Dedifferentiated amniotic fluid mesenchymal stem cell (primary cell): ENCODE results near the gene PIP4K2C.
"Not testable (repeated sequence)": the region's sequence is repeated elsewhere in the genome, so short reads cannot be mapped to it uniquely, and the experiment has no call there.

Source experiments
- DNase-seq: peaks from one replicate; pipeline ENCODE4 v3.0.0-alpha.2; 2016; ENCODE audit errors: extremely low spot score

PIP4K2C gene

DNA sequence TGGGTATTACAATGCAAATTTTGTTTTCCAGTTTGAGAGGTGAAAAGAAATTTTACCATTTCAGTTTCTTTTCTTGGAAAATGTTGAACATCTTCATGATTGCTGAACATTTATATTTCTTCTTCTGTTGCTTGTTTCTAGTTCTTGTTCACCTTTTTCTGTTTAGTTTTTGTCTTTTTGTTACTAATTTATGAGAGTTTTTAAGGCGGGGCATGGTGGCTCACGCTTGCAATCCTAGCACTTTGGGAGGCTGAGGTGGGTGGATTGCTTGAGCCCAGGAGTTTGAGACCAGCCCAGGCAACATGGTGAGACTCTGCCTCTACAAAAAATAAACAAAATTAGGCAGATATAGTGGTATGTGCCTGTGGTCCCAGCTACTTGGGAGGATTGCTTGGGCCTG lies 30.5 kb upstream of the PIP4K2C start:
- DNase-seq, result no peak

DNA sequence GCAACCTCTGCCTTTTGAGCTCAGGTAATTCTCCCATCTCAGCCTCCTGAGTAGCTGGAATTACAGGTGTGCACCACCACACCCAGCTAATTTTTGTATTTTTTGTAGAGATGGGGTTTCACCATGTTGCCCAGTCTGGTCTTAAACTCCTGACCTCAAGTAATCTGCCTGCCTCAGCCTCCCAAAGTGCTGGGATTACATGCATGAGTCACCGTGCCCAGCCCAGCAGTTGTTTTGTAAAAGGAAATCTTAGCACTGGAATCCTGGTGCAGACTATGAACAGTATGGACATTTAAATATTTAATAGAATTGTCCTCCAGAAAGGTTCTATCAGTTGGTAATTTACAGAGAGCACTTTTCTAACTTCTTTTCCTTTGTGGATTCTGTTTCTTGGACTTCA lies 29.9 kb upstream of the PIP4K2C start:
- DNase-seq, result not testable (repeated sequence)

- no peak for DNase-seq
Observed at GRCh38 chr12:57563358-57563757, 27.6 kb upstream of the PIP4K2C start.

- DNase-seq, result no peak
Observed at GRCh38 chr12:57564178-57564740, 26.7 kb upstream of the PIP4K2C start.

DNA sequence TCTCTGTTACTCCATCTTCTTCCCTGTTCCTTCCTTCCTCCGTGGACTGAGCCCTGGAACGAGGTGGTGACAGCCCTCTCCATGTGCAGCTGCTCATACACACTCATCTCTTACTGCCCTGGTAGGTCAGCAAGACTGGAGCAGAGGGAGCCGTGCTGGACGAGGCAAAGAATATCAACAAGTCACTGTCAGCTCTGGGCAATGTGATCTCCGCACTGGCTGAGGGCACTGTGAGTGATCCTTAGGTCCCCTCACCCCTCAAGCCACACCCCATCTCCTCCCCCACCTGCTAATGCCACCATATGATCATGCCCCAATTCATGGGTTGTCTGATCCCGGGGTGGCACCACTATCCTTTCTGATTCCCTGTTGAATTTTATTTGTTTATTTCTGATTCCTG lies 22.2 kb upstream of the PIP4K2C start:
- DNase-seq, result no peak

- no peak for DNase-seq
Observed at GRCh38 chr12:57569858-57570257, 21.1 kb upstream of the PIP4K2C start.

DNA sequence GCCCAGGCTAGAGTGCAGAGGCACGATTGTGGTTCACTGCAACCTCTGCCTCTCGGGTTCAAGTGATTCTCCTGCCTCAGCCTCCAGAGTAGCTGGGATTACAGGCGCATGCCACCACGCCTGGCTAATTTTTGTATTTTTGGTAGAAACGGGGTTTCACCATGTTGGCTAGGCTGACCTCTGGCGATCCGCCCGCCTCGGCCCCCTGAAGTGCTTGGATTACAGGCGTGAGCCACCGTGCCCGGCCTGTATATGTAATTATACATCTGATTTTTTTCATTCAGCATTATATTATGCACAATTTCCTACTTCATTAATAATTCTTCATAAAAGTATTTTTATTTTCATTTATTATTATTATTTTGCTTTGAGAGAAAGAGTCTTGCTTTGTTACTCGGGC lies 20.6 kb upstream of the PIP4K2C start:
- DNase-seq, result not testable (repeated sequence)

GRCh38 chr12:57571926-57572762 lies 18.8 kb upstream of the PIP4K2C start:
- no peak for DNase-seq

DNA sequence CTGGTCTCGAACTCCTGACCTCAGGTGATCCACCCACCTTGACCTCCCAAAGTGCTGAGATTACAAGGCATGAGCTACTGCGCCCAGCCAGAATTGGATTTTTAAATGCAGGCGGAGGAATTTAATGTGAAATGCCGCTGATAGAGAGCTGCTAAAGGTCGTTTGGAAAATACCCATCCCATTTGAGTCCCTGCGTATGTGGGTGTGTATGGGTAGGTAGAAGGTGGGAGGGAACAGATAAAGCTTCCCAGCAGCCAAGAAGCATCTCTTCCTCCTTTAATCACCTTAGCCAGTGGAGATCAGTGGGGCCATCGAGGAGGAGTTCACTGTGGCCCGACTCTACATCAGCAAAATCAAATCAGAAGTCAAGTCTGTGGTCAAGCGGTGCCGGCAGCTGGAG lies 16.2 kb upstream of the PIP4K2C start:
- DNase-seq, result no peak

- no peak for DNase-seq
Observed at GRCh38 chr12:57575771-57576612, 15.0 kb upstream of the PIP4K2C start.

- no peak for DNase-seq
Observed at GRCh38 chr12:57576613-57577160, 14.3 kb upstream of the PIP4K2C start.

DNA sequence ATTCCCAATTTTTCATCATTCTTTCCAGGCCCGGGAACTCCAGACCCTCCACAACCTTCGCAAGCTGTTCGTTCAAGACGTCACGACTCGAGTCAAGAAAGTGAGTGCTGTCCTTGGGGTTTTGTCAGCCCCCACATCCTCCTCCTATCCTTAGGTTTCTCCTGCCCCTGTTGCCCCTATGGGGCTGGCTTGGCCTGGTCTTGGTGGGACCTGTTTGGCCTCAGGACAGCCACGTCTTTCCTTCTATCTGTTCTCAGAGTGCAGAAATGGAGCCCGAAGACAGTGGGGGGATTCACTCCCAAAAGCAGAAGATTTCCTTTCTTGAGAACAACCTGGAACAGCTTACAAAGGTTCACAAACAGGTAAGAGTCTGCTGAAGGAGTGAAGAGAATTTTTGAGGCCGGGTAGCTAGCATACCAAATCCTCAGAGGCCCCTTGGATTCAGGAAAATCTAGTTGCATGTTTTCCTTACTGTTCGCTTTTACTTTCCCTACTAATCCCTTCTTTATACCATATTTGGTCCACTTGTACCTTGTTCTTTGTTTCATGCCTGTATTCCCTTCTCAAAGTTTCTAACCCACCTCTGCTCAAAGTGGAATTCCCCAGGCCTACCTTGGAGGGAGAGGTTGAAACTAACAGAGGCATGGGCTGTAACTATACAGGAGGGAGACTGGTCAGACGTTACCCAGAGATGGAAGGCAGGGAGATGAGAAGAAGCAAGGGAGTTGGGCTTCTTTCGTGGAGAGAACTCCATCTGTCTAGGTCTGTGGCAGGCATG lies 12.8 kb upstream of the PIP4K2C start:
- no peak for DNase-seq

- DNase-seq, result no peak
Observed at GRCh38 chr12:57579011-57579410, 12.0 kb upstream of the PIP4K2C start.

GRCh38 chr12:57579677-57580465 lies 11.1 kb upstream of the PIP4K2C start:
- no peak for DNase-seq

DNA sequence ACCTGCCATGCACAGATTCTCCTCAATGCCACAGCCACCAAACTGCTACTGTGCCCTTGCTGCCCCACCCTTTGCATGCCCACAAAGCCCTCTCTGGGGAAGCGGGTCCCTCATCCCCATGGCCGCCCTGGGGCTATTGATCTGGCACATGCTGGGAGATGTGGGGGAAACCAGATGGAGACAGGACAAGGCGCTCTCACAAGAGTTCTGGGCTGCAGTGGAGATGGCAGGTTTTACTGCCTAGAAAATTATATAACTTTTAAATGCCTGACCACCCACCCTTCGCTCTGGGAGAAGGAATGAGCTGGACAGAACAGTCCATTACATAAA lies 10.6 kb upstream of the PIP4K2C start:
- DNase-seq, result no peak

- DNase-seq, result no peak
Observed at GRCh38 chr12:57581802-57582201, 9.2 kb upstream of the PIP4K2C start.

DNA sequence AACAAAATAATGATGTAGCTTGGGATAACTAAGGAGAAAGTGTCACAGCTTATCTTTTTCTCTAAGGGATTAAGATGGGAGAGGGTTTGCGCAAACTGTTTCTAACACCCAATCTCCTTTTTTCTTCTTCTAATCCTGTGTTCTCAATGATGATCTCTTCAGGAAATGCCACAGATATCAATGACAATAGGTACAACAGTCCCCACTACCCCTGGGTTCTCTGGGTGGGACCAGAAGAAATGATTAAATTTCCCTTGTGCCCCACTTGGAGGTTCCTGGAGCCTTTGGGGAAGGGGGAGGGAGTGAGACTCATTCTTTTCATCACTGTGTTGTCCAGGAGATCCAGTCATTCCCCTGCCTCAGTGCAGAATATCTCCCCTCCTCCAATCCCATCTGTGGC lies 8.6 kb upstream of the PIP4K2C start:
- DNase-seq, result no peak

GRCh38 chr12:57583008-57583831 lies 7.8 kb upstream of the PIP4K2C start:
- DNase-seq, result peak; percentile 81

- no peak for DNase-seq
Observed at GRCh38 chr12:57584050-57584449, 6.9 kb upstream of the PIP4K2C start.

- DNase-seq, result no peak
Observed at GRCh38 chr12:57584690-57585089, 6.3 kb upstream of the PIP4K2C start.
